AG04449 (cell line): ENCODE results near the gene MFAP3.

Source experiments
- CTCF ChIA-PET: fragments of 350-600 bp; formaldehyde crosslinking; extraction: SDS; loops from one replicate; lab custom pipeline; 2021; ENCODE audit warnings: antibody characterized with exemption; lab: Yijun Ruan, JAX
- POLR2A ChIA-PET: fragments of 400-600, 350-600 bp; formaldehyde crosslinking; extraction: SDS; loops from one replicate; lab custom pipeline; 2020; ENCODE audit warnings: antibody characterized with exemption, inconsistent platforms; lab: Yijun Ruan, JAX
- DNase-seq: peaks from one replicate; pipeline ENCODE4 v3.0.0-alpha.2; 2010; ENCODE audit warnings: low read depth, low spot score
- H3K4me3 ChIP-seq: 2 replicates; pipeline ENCODE4 v1.5.1; 2011; ENCODE audit warnings: low read depth, mild to moderate bottlenecking, control low read depth, low read length
- CTCF ChIP-seq: IDR thresholded peaks from one replicate; pipeline ENCODE4 v1.5.1; 2011; ENCODE audit warnings: mild to moderate bottlenecking, moderate library complexity, low read length, control low read depth, inconsistent platforms; ENCODE audit not compliant: insufficient read depth; ENCODE audit errors: missing control alignments

The MFAP3 gene

GRCh38 chr5:154081246-154081645, 42.5 kb downstream of the MFAP3 start:
- ChIA-PET CTCF (interaction anchor here (0.9 to 3.3 kb wide), 3 partner anchors 8 to 324 kb away, joined by 3 to 17 read pairs (median 4); no protein-coding TSS in a partner anchor), POLR2A (no interaction called here)
- DNase-seq, result no peak
- H3K4me3 ChIP-seq, result no peak overlapping the region
- TF ChIP-seq CTCF, result no peak

GRCh38 chr5:154084062-154084639, 45.4 kb downstream of the MFAP3 start:
- no peak for TF ChIP-seq CTCF
- H3K4me3 ChIP-seq, result no peak overlapping the region
- CTCF ChIA-PET, result interaction anchor here (1.7 kb wide), 1 partner anchor 12 kb away, joined by 4 read pairs; no protein-coding TSS in a partner anchor
- DNase-seq, result no peak
- POLR2A ChIA-PET, result no interaction called here

- CTCF ChIA-PET, result interaction anchor here (1.1 to 1.5 kb wide), 3 partner anchors 18 to 104 kb away, joined by 3 to 4 read pairs (median 3); partner anchors contain the start of gene GALNT10
- POLR2A ChIA-PET, result no interaction called here
- TF ChIP-seq CTCF, result no peak
- no peak overlapping the region for H3K4me3 ChIP-seq
- no peak for DNase-seq
Observed at GRCh38 chr5:154086146-154086545, 47.4 kb downstream of the MFAP3 start.

- TF ChIP-seq CTCF, result no peak
- POLR2A ChIA-PET, result no interaction called here
Observed at GRCh38 chr5:154086641-154087040, 47.9 kb downstream of the MFAP3 start.

GRCh38 chr5:154087260-154087659, 48.5 kb downstream of the MFAP3 start:
- no peak overlapping the region for H3K4me3 ChIP-seq
- ChIA-PET POLR2A (no interaction called here), CTCF (interaction anchor here (1.5 kb wide), 1 partner anchor 103 kb away, joined by 4 read pairs; the partner anchor contains the start of gene GALNT10)
- DNase-seq, result no peak
- TF ChIP-seq CTCF, result no peak

More at GRCh38 chr5:154086641-154087040, 47.9 kb downstream of the MFAP3 start:
- no peak overlapping the region for H3K4me3 ChIP-seq
- CTCF ChIA-PET, result interaction anchor here (1.2 to 1.5 kb wide), 2 partner anchors 19 to 103 kb away, joined by 3 to 4 read pairs; partner anchors contain the start of gene GALNT10
- DNase-seq, result no peak

- CTCF ChIA-PET, result no interaction called here
- DNase-seq, result no peak
- H3K4me3 ChIP-seq, result no peak overlapping the region
- TF ChIP-seq CTCF, result no peak
- POLR2A ChIA-PET, result no interaction called here
Observed at GRCh38 chr5:154088801-154089200, 50.0 kb downstream of the MFAP3 start.
